EH (cell line): Measurements from ENCODE around the gene WWC2.

Experiments
- DNase-seq: peaks from one replicate; pipeline ENCODE4 v3.0.0-alpha.2; 2015; ENCODE audit warnings: low read depth

The WWC2 gene

GRCh38 chr4:183202523-183202922, 103.5 kb downstream of the WWC2 start:
- DNase-seq: no peak

GRCh38 chr4:183204793-183205192, 105.7 kb downstream of the WWC2 start:
- no peak for DNase-seq

GRCh38 chr4:183205193-183205592, 106.1 kb downstream of the WWC2 start:
- DNase-seq: no peak

- no peak for DNase-seq
Observed at GRCh38 chr4:183205709-183206108, 106.7 kb downstream of the WWC2 start.

- no peak for DNase-seq
Observed at GRCh38 chr4:183211533-183211932, 112.5 kb downstream of the WWC2 start.

GRCh38 chr4:183213996-183214395, 114.9 kb downstream of the WWC2 start:
- DNase-seq: no peak

GRCh38 chr4:183214912-183215488, 115.9 kb downstream of the WWC2 start:
- DNase-seq: no peak

- DNase-seq: no peak
Observed at GRCh38 chr4:183220236-183220635, 121.2 kb downstream of the WWC2 start.

GRCh38 chr4:183223053-183223452, 124.0 kb downstream of the WWC2 start:
- no peak for DNase-seq

- DNase-seq: peak; percentile 41
Observed at GRCh38 chr4:183229397-183229796, 130.3 kb downstream of the WWC2 start.

- no peak for DNase-seq
Observed at GRCh38 chr4:183240581-183241321, 141.7 kb downstream of the WWC2 start.

- peak; percentile 72 for DNase-seq
Observed at GRCh38 chr4:183241322-183241640, 142.2 kb downstream of the WWC2 start.

GRCh38 chr4:183241721-183242151, 142.7 kb downstream of the WWC2 start:
- DNase-seq: no peak

- no peak for DNase-seq
Observed at GRCh38 chr4:183242291-183242690, 143.2 kb downstream of the WWC2 start.

GRCh38 chr4:183244019-183244418, 145.0 kb downstream of the WWC2 start:
- no peak for DNase-seq

- DNase-seq: no peak
Observed at GRCh38 chr4:183244506-183244905, 145.4 kb downstream of the WWC2 start.

GRCh38 chr4:183248201-183248600, 149.1 kb downstream of the WWC2 start:
- no peak for DNase-seq

- peak; percentile 61 for DNase-seq
Observed at GRCh38 chr4:183249854-183250253, 150.8 kb downstream of the WWC2 start.

- DNase-seq: no peak
Observed at GRCh38 chr4:183250831-183251230, 151.8 kb downstream of the WWC2 start.

GRCh38 chr4:183252959-183253358, 153.9 kb downstream of the WWC2 start:
- no peak for DNase-seq

GRCh38 chr4:183253451-183253850, 154.4 kb downstream of the WWC2 start:
- DNase-seq: no peak

GRCh38 chr4:183254162-183254561, 155.1 kb downstream of the WWC2 start:
- peak; percentile 38 for DNase-seq

GRCh38 chr4:183255487-183255886, 156.4 kb downstream of the WWC2 start:
- peak; percentile 53 for DNase-seq

GRCh38 chr4:183256343-183256742, 157.3 kb downstream of the WWC2 start:
- DNase-seq: no peak
